K562 (cell line): Measurements from ENCODE around the gene SNX19. TPM values are rescaled to one million over a fixed set of nuclear protein-coding genes. Genes with fewer than 3 reads are reported as not detected.

Experiments used
- ATAC-seq: fragments of 200-7000 bp; cut with Tn5 transposase; 3 replicates; pipeline ENCODE4 v1.9.1; 2020; ENCODE audit warnings: moderate library complexity
- BruUV-seq: library from RNA; stranded (reverse); fragments of 400-500 nt; replicated peaks from 2 replicates; lab custom pipeline; 2021; lab: Mats Ljungman, UMichigan
- CTCF ChIA-PET: fragments of 300-600 bp; formaldehyde crosslinking; extraction: SDS; loops from one replicate; lab custom pipeline; 2021; ENCODE audit warnings: low intra/inter-chr PET ratio; lab: Yijun Ruan, JAX
- POLR2A ChIA-PET: fragments of 300-600, 350-650 bp; sonication (Branson Sonifier 250); formaldehyde crosslinking; extraction: SDS; loops from one replicate; lab custom pipeline; 2021; ENCODE audit warnings: antibody characterized with exemption, inconsistent platforms; lab: Yijun Ruan, JAX
- DNase-seq, 4 experiments: peaks; one replicate each; pipeline versions ENCODE4 v3.0.0 to v3.0.0-alpha.2; 2011 to 2018; ENCODE audit warnings: low spot score in 3 of 4, mixed read lengths in 3 of 4; ENCODE audit errors: extremely low read depth in 1 of 4
- FAIRE-seq: peaks from 2 replicates; lab custom pipeline; 2011; peaks lifted over from hg19 to GRCh38; lab: Jason Lieb, UNC
- H2AFZ ChIP-seq: 2 replicates; pipeline ENCODE4 v1.6.0; 2011; ENCODE audit warnings: low read depth, low read length, control low read depth, inconsistent platforms
- H3K27ac ChIP-seq: fragments of 200-600 bp; 3 replicates; pipeline ENCODE4 v1.8.0; 2011; ENCODE audit warnings: low read depth, mild to moderate bottlenecking, control low read depth, inconsistent platforms, low read length, moderate library complexity, mixed read lengths; ENCODE audit errors: extremely low read depth
- H3K27me3 ChIP-seq, 2 experiments: fragments of 300-600 bp in 1 of 2; 2 replicates in 1 of 2; 3 replicates in 1 of 2; pipeline versions ENCODE4 v1.6.0 to v1.8.0; 2011; ENCODE audit warnings: inconsistent platforms in 2 of 2, low read length in 2 of 2, mild to moderate bottlenecking in 1 of 2, mixed read lengths in 1 of 2, moderate library complexity in 1 of 2; ENCODE audit not compliant: control insufficient read depth in 2 of 2, insufficient read depth in 2 of 2
- H3K36me3 ChIP-seq: fragments of 300-600 bp; 3 replicates; pipeline ENCODE4 v1.8.0; 2011; ENCODE audit warnings: mild to moderate bottlenecking, low read length, inconsistent platforms; ENCODE audit not compliant: control insufficient read depth, insufficient read depth
- H3K4me1 ChIP-seq, 2 experiments: fragments of 200-600 bp in 1 of 2; replicated peaks in 1 of 2; 2 replicates in 1 of 2; 3 replicates in 1 of 2; pipeline versions ENCODE4 v1.5.1 to v1.8.0; 2011; ENCODE audit warnings: inconsistent platforms in 2 of 2, low read length in 2 of 2, mild to moderate bottlenecking in 1 of 2, mixed read lengths in 1 of 2, moderate library complexity in 1 of 2; ENCODE audit not compliant: control insufficient read depth in 2 of 2, insufficient read depth in 2 of 2
- H3K4me2 ChIP-seq: 2 replicates; pipeline ENCODE4 v1.6.1; 2011; ENCODE audit warnings: low read length, control low read depth, inconsistent platforms, mixed read lengths; ENCODE audit not compliant: insufficient read depth
- H3K4me3 ChIP-seq: fragments of 200-600 bp; sonication (generic), shearing (Covaris generic); 2 replicates; pipeline ENCODE4 v1.5.1; 2016; ENCODE audit warnings: control low read depth, inconsistent platforms
- H3K79me2 ChIP-seq: fragments of 200-600 bp; 3 replicates; pipeline ENCODE4 v1.8.0; 2011; ENCODE audit warnings: low read length, inconsistent platforms; ENCODE audit not compliant: control insufficient read depth, insufficient read depth
- H3K9ac ChIP-seq, 2 experiments: 2 replicates each; pipeline versions ENCODE4 v1.6.0 to v1.6.1; 2011; ENCODE audit warnings: low read depth in 2 of 2, low read length in 2 of 2, control low read depth in 1 of 2, inconsistent platforms in 1 of 2, mild to moderate bottlenecking in 1 of 2, mixed read lengths in 1 of 2; ENCODE audit not compliant: insufficient read depth in 1 of 2
- H3K9me1 ChIP-seq: one replicate; pipeline ENCODE4 v1.6.0; 2011; ENCODE audit warnings: inconsistent platforms, mild to moderate bottlenecking, low read length, moderate library complexity; ENCODE audit not compliant: control insufficient read depth, insufficient read depth
- H3K9me3 ChIP-seq: replicated peaks from 2 replicates; pipeline ENCODE4 v1.5.1; 2011; ENCODE audit warnings: low read depth, low read length, inconsistent platforms; ENCODE audit not compliant: control insufficient read depth, insufficient read depth
- H4K20me1 ChIP-seq: replicated peaks from 2 replicates; pipeline ENCODE4 v1.6.1; 2011; ENCODE audit warnings: low read length, inconsistent platforms, mixed read lengths; ENCODE audit not compliant: control insufficient read depth, insufficient read depth
- C11orf30 ChIP-seq: fragments of 450-650 bp; IDR thresholded peaks from 2 replicates; pipeline ENCODE4 v1.6.1; 2016; ENCODE audit warnings: low read depth, mild to moderate bottlenecking
- DPF2 ChIP-seq: fragments of 450-650 bp; IDR thresholded peaks from 2 replicates; pipeline ENCODE4 v1.6.1; 2016
- MAFF ChIP-seq: IDR thresholded peaks from 2 replicates; pipeline ENCODE4 v1.6.1; 2012; ENCODE audit warnings: low read length, improper control_type of control experiment
- MAFG ChIP-seq: fragments of 450-650 bp; conservative IDR thresholded peaks from 2 replicates; pipeline ENCODE4 v1.6.1; 2016; ENCODE audit warnings: missing genetic modification characterization, missing compliant biosample characterization
- MAFK ChIP-seq: IDR thresholded peaks from 2 replicates; pipeline ENCODE4 v1.6.1; 2011; ENCODE audit warnings: low read length, improper control_type of control experiment
- NELFE ChIP-seq: IDR thresholded peaks from 2 replicates; pipeline ENCODE4 v1.6.1; 2011; ENCODE audit warnings: mild to moderate bottlenecking; ENCODE audit not compliant: insufficient read depth, insufficient read length
- NFE2 ChIP-seq: IDR thresholded peaks from 2 replicates; pipeline ENCODE4 v1.6.1; 2014; ENCODE audit warnings: antibody characterized with exemption, low read depth
- PREB ChIP-seq: sonication (generic); formaldehyde crosslinking; IDR thresholded peaks from 2 replicates; pipeline ENCODE4 v1.8.1; 2023; ENCODE audit warnings: mild to moderate bottlenecking, missing genetic modification reagents
- RAD51 ChIP-seq: fragments of 450-650 bp; IDR thresholded peaks from 2 replicates; pipeline ENCODE4 v1.7.1; 2016; ENCODE audit warnings: low read depth, mild to moderate bottlenecking, borderline replicate concordance
- RCOR1 ChIP-seq, 2 experiments: IDR thresholded peaks; 2 replicates each; pipeline ENCODE4 v1.6.1; 2012; ENCODE audit warnings: low read depth in 2 of 2, low read length in 2 of 2, borderline replicate concordance in 1 of 2, improper control_type of control experiment in 1 of 2
- WHSC1 ChIP-seq: IDR thresholded peaks from one replicate; pipeline ENCODE4 v1.6.1; 2012; ENCODE audit warnings: low read length, control low read depth, inconsistent platforms
- ZNF232 ChIP-seq: sonication (generic); formaldehyde crosslinking; IDR thresholded peaks from 2 replicates; pipeline ENCODE4 v1.8.0; 2022; ENCODE audit warnings: mild to moderate bottlenecking, missing genetic modification reagents
- ZNF316 ChIP-seq: fragments of 450-650 bp; IDR thresholded peaks from 2 replicates; pipeline ENCODE4 v1.6.1; 2016
- ZNF354B ChIP-seq: fragments of 250-450 bp; sonication (Bioruptor Pico); IDR thresholded peaks from 2 replicates; pipeline ENCODE4 v1.4.0; 2020
- ZNF699 ChIP-seq: fragments of 250-450 bp; sonication (Bioruptor Pico); IDR thresholded peaks from 2 replicates; pipeline ENCODE4 v1.8.0; 2021; ENCODE audit warnings: mild to moderate bottlenecking, moderate library complexity; ENCODE audit not compliant: insufficient replicate concordance
- ZNF830 ChIP-seq: fragments of 250-450 bp; sonication (Bioruptor Pico); IDR thresholded peaks from 2 replicates; pipeline ENCODE4 v1.5.0; 2021; ENCODE audit warnings: mild to moderate bottlenecking
- ZSCAN32 ChIP-seq: fragments of 450-650 bp; formaldehyde crosslinking; IDR thresholded peaks from 2 replicates; pipeline ENCODE4 v1.4.0; 2020; ENCODE audit warnings: mild to moderate bottlenecking, moderate library complexity
- WGBS: fragments of 100-300 bp; shearing (Covaris generic); methylation state at CpG from one replicate; pipeline ENCODE4 v1.1.6; 2016; ENCODE audit warnings: low coverage, mixed read lengths; ENCODE audit not compliant: insufficient coverage; ENCODE audit errors: missing lambda C conversion rate; 5-methylcytosine and 5-hydroxymethylcytosine counted together
- in situ Hi-C: fragments of 300-500 bp; cut with MboI; formaldehyde crosslinking; loops from 4 replicates; pipeline ENCODE4 v1.15.0; 2018; ENCODE audit warnings: inconsistent platforms, mixed read lengths
- intact Hi-C: fragments of 100-400 bp; cut with micrococcal nuclease; formaldehyde crosslinking; loops from 2 replicates; pipeline ENCODE4 v1.14.2; 2022
- polyA plus RNA-seq, 8 experiments: library from polyadenylated mRNA; depleted of rRNA in 4 of 8; stranded (reverse) in 5 of 8; unstranded in 3 of 8; fragments of >200 nt; fragmentation: Nextera tagmentation in 2 of 8; fragmentation: Illumina TruSeq in 1 of 8; extraction: Ambion mirVana in 2 of 8; extraction: Trizol in 1 of 8; gene quantifications; 2 replicates each; pipeline versions ENCODE4 v1.2.1 to v1.2.3, GENCODE V29; 2011 to 2014; ENCODE audit warnings: inconsistent platforms in 1 of 8, missing spikeins in 1 of 8
- total RNA-seq, 7 experiments: library from RNA; depleted of rRNA in 6 of 7; stranded (reverse); fragments of >200 nt in 6 of 7; fragmentation: Illumina TruSeq in 2 of 7; extraction: Trizol in 2 of 7; gene quantifications; 2 replicates each; pipeline versions ENCODE4 v1.2.1 to v1.2.3, GENCODE V29; 2011 to 2021; ENCODE audit warnings: low replicate concordance in 1 of 7
- TF ChIP-seq, protein P1 (sequence below): fragments of 150-350 bp; IDR thresholded peaks from 2 replicates; pipeline ENCODE4 v1.6.1; 2014; ENCODE audit warnings: low read depth, mild to moderate bottlenecking, low read length, borderline replicate concordance

Gene SNX19
- total and polyA plus RNA-seq, 9 of the 15 experiments (the other 6 are each of a cell fraction or from before 2014, with no cell fraction given), result 2.2 to 31.3 (median 19.6) TPM

GRCh38 chr11:130915603-130916237 lies 559 bp downstream of the SNX19 start (continued):
- TF ChIP-seq, protein P1, sequence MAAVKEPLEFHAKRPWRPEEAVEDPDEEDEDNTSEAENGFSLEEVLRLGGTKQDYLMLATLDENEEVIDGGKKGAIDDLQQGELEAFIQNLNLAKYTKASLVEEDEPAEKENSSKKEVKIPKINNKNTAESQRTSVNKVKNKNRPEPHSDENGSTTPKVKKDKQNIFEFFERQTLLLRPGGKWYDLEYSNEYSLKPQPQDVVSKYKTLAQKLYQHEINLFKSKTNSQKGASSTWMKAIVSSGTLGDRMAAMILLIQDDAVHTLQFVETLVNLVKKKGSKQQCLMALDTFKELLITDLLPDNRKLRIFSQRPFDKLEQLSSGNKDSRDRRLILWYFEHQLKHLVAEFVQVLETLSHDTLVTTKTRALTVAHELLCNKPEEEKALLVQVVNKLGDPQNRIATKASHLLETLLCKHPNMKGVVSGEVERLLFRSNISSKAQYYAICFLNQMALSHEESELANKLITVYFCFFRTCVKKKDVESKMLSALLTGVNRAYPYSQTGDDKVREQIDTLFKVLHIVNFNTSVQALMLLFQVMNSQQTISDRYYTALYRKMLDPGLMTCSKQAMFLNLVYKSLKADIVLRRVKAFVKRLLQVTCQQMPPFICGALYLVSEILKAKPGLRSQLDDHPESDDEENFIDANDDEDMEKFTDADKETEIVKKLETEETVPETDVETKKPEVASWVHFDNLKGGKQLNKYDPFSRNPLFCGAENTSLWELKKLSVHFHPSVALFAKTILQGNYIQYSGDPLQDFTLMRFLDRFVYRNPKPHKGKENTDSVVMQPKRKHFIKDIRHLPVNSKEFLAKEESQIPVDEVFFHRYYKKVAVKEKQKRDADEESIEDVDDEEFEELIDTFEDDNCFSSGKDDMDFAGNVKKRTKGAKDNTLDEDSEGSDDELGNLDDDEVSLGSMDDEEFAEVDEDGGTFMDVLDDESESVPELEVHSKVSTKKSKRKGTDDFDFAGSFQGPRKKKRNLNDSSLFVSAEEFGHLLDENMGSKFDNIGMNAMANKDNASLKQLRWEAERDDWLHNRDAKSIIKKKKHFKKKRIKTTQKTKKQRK, result no peak

DNA sequence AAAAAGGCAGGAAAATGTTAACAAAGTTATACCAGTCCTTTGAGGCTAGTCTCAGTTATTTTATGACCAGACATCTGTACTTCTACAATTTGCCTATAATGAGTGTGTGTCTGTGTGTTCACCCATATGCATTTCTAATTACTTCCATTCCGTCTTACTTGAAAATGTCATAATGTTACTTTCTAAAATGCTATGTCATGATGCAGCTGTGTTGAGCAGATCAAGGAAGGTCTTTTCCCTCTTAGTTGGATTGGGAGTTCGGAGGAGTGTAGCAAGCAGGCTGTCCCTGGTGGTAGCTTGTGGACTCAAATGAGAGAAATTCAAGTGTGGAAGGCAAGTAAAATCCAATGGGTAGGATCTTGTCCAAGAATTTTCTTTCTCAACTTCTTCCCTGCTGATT lies 3.0 kb downstream of the SNX19 start:
- H3K9me1 ChIP-seq, result peaks cover 6% of the 10 kb centered on the region
- BruUV-seq, result no TSS peak
- in situ Hi-C loops, result loop anchor here (25.0 kb wide), 1 partner anchor 749 kb away; no protein-coding TSS in a partner anchor
- no peak overlapping the region for H3K9ac ChIP-seq
- no peak overlapping the region for H3K27ac ChIP-seq
- peaks cover 32% of the 10 kb centered on the region for H3K79me2 ChIP-seq
- no peak overlapping the region; the same call in 1 of the 2 replicates for H3K4me2 ChIP-seq
- no peaks in the 10 kb centered on the region for H4K20me1 ChIP-seq
- DNase-seq, result peak in 3 of 4 experiments; percentile 18 to 37 (median 30)
- POLR2A ChIA-PET, result no interaction called here
- no peak overlapping the region for H2AFZ ChIP-seq
- ATAC-seq, result no peak
- CTCF ChIA-PET, result no interaction called here
- peaks cover 13 to 18% of the 10 kb centered on the region in 2 experiments; a peak in 4 of 5 replicates for H3K4me1 ChIP-seq
- TF ChIP-seq NFE2, result peak; percentile 53; the same call in 1 of the 2 replicates
- peak; percentile 75 for TF ChIP-seq MAFG (tag)
- no peak for TF ChIP-seq ZSCAN32
- no peak for TF ChIP-seq PREB (CRISPR knock-in tag)
- no peak for TF ChIP-seq NELFE
- peak; percentile 18; the same call in 1 of the 2 replicates for TF ChIP-seq MAFK
- TF ChIP-seq DPF2, result no peak
- no peak for TF ChIP-seq WHSC1
- peak; percentile 27; the same call in 1 of the 2 replicates for TF ChIP-seq C11orf30
- no peak for TF ChIP-seq ZNF830
- no peak for TF ChIP-seq RCOR1 (IDR thresholded peaks at IDR 0.05; ENCODE audit: borderline replicate concordance in 1 of 2, low read depth in 2 of 2, low read length in 2 of 2)
- peak; percentile 48 for TF ChIP-seq ZNF316
- 0 out of 2 replicates have a peak, but pooled peaks have one; percentile 14 for TF ChIP-seq MAFF
- no peak for TF ChIP-seq ZNF232 (CRISPR knock-in tag)
- no peak for TF ChIP-seq RAD51
- TF ChIP-seq ZNF354B (CRISPR knock-in tag), result no peak
- TF ChIP-seq ZNF699 (CRISPR knock-in tag), result no peak
- TF ChIP-seq, all 486 proteins: peak for 6
- FAIRE-seq, result no peak
- intact Hi-C loops, result no loop called here
- Histone ChIP-seq H3K36me3 (peaks cover 62% of the 10 kb centered on the region), H3K9me3 (no peaks in the 10 kb centered on the region), H3K4me3 (no peak overlapping the region), H3K27me3 (peaks cover 0 to 11% of the 10 kb centered on the region in 2 experiments; a peak in 2 of 5 replicates)
- 79% methylated on average over 2 of the region's 2 CpGs for WGBS
